ENCODE data around the gene CGREF1.

DNA sequence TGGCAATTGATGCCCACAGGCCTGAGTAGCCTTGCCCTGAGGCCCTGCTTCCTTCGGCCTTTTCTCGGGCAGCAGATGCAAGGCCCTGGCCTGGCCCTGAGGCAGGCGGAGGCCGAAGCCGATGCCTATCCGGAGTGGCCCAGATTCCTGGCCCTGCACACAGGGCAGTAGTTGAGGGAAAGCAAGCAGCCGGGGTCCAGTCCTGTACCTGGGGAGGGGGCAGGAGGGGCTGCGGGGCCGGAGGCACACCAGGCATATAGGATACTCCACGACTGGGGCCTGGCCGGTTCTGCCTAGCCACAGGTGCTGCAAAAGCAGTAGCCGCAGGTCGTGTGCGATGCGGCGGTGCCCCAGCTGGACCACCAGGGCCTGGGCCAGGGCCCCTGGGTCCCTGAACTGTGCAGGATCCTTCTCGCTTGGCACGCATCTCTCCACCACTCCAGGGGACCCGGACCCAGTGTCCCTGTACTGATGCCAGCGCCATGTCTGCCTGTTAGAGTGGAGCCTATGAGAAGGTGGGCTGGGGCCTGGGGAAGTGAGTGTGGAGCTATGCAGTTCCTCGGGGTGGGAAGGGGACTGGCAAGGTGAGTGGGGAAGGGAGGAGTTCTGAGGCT is 18.5 kb upstream of the CGREF1 start:
- TF ChIP-seq, protein P1, sequence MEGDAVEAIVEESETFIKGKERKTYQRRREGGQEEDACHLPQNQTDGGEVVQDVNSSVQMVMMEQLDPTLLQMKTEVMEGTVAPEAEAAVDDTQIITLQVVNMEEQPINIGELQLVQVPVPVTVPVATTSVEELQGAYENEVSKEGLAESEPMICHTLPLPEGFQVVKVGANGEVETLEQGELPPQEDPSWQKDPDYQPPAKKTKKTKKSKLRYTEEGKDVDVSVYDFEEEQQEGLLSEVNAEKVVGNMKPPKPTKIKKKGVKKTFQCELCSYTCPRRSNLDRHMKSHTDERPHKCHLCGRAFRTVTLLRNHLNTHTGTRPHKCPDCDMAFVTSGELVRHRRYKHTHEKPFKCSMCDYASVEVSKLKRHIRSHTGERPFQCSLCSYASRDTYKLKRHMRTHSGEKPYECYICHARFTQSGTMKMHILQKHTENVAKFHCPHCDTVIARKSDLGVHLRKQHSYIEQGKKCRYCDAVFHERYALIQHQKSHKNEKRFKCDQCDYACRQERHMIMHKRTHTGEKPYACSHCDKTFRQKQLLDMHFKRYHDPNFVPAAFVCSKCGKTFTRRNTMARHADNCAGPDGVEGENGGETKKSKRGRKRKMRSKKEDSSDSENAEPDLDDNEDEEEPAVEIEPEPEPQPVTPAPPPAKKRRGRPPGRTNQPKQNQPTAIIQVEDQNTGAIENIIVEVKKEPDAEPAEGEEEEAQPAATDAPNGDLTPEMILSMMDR (IDR thresholded peaks at IDR 0.05), result no peak
- no peak for TF ChIP-seq POLR2A (IDR thresholded peaks at IDR 0.05)

All from uterus (tissue), 2 donors.